ENCODE results near the gene ISCU. TPM values are rescaled to one million over a fixed set of nuclear protein-coding genes. Genes with fewer than 3 reads are reported as not detected.

The ISCU gene
- total and polyA plus RNA-seq, 2 of the 8 experiments (the other 6 are each of a cell fraction or from before 2014, with no cell fraction given), result 72.1 to 78.1 TPM

DNA sequence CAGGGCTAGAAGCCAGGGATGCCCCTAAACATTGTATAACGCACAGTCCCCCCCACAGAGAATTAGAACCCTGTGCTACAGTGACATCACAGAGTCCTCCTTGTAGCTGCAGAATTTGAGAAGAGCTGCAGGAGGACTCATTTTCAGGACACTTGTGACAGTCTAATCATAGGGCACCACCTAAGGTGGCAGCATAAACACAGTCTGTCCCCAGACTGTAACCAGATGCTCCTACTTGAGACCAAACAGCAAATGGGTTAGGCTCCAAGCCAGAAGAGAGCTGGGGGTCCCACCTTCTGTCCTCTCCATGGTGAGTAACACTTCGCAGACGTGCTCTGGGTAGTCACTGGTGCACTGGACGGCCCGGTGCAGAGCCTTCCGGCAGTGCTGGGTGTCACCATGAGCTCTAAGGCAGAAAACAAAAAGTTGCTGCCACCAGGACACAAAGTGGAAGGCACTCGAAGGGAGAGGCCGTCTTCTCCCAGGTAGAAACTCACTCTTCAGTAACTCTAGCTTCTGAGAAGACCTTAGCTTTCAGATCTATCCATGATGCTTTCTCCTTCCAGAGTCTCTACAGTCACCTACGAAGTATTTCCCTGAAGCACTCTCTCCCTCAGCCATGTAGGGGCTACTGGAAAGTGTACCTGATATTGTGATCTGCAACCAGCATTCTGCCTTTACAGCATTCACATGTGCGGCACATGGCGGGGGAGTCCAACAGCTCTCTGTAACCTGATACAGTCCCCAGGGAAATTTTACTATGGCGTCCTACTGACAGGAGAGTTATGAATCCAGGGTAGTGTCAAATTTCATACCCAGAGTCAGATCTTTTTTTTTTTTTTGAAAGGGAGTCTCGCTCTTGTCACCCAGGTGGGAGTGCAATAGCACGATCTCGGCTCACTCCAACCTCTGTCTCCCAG is 30.2 kb upstream of the ISCU start:
- H3K14ac ChIP-seq (ENCODE audit: insufficient read length), result no peak overlapping the region
- no peak overlapping the region for H2BK12ac ChIP-seq (ENCODE audit: low read depth, low read length)
- no peaks in the 10 kb centered on the region for H3K79me2 ChIP-seq (ENCODE audit: control insufficient read depth in 1 of 2, insufficient read depth in 2 of 2, low read length in 2 of 2)
- H2AK5ac ChIP-seq (ENCODE audit: low read depth, low read length), result no peak overlapping the region
- H3K18ac ChIP-seq (ENCODE audit: extremely low read depth, low read length), result no peak overlapping the region
- H3K56ac ChIP-seq (replicated peaks; ENCODE audit: insufficient read length, low read depth, low read length), result no peak overlapping the region
- H4K91ac ChIP-seq (replicated peaks; ENCODE audit: insufficient read length, low read length), result no peak overlapping the region
- no peaks in the 10 kb centered on the region for H3K9me3 ChIP-seq (ENCODE audit: insufficient read depth in 2 of 2, low read depth in 1 of 2, low read length in 1 of 2)
- H3K27me3 ChIP-seq (replicated peaks in 1 of 4; ENCODE audit: control insufficient read depth in 3 of 4, extremely low read depth in 1 of 4, insufficient read depth in 3 of 4, low read length in 3 of 4), result no peaks in the 10 kb centered on the region
- no peak overlapping the region for H2BK20ac ChIP-seq (ENCODE audit: low read length)
- no peak overlapping the region for H2BK120ac ChIP-seq (replicated peaks; ENCODE audit: low read depth, low read length)
- H3K9ac ChIP-seq (replicated peaks in 1 of 4; ENCODE audit: extremely low read depth in 1 of 4, low read depth in 3 of 4, low read length in 3 of 4), result no peak overlapping the region
- no peak overlapping the region for H3K4ac ChIP-seq (replicated peaks; ENCODE audit: insufficient read length, low read depth, low read length)
- 95% methylated on average over 15 of the region's 15 CpGs; no CpG with 5 or more reads in 1 of the 2 experiments for WGBS, 2 experiments (ENCODE audit: extremely low coverage in 1 of 2, insufficient coverage in 1 of 2, insufficient read length in 1 of 2, insufficient replicate concordance in 2 of 2, low coverage in 1 of 2, low lambda C conversion rate in 2 of 2, missing lambda C conversion rate in 1 of 2)
- no peak for TF ChIP-seq GTF2F1 (IDR thresholded peaks at IDR 0.05; ENCODE audit: borderline replicate concordance, low read depth, low read length)
- no peak overlapping the region for H3K23ac ChIP-seq (ENCODE audit: insufficient read length)
- no peak for FAIRE-seq
- H3K23me2 ChIP-seq (ENCODE audit: low read depth, low read length), result no peaks in the 10 kb centered on the region
- H3K4me2 ChIP-seq (ENCODE audit: insufficient read depth in 1 of 2, low read depth in 2 of 2, low read length in 2 of 2), result no peak overlapping the region
- peaks cover 3 to 14% of the 10 kb centered on the region in 2 experiments for H4K20me1 ChIP-seq (replicated peaks in 1 of 2; ENCODE audit: control insufficient read depth in 1 of 2, insufficient read depth in 2 of 2, low read length in 2 of 2)
- no peak overlapping the region for H4K5ac ChIP-seq (ENCODE audit: insufficient read length, low read depth, low read length)
- ChIA-PET CTCF (ENCODE audit: partially characterized antibody) (interaction anchor here (0.7 to 1.5 kb wide), 6 partner anchors 9 to 86 kb away, joined by 3 to 7 read pairs (median 4); no protein-coding TSS in a partner anchor), POLR2A (ENCODE audit: partially characterized antibody) (interaction anchor here (0.8 to 2.5 kb wide), 4 partner anchors 9 to 17 kb away, joined by 3 to 10 read pairs (median 3); no protein-coding TSS in a partner anchor)
- no peak overlapping the region for H3K4me3 ChIP-seq (ENCODE audit: extremely low read depth in 1 of 4, insufficient read depth in 2 of 4, low read depth in 3 of 4, low read length in 4 of 4)
- H2BK5ac ChIP-seq (ENCODE audit: low read depth, low read length), result no peak overlapping the region
- H3K27ac ChIP-seq (ENCODE audit: low read depth, low read length), result no peak overlapping the region
- H3K36me3 ChIP-seq (ENCODE audit: control insufficient read depth in 2 of 4, insufficient read depth in 4 of 4, low read length in 3 of 4), result peaks cover 49 to 96% (median 67%) of the 10 kb centered on the region in 4 experiments
- no peak overlapping the region for H4K8ac ChIP-seq (ENCODE audit: extremely low read depth, insufficient read depth, low read length)
- peaks cover under 1% of the 10 kb centered on the region; the same call in 1 of the 2 replicates for H3K79me1 ChIP-seq (ENCODE audit: low read depth, low read length)
- no peak overlapping the region for H2AFZ ChIP-seq (ENCODE audit: low read length)
- DNase-seq (ENCODE audit: low read depth in 1 of 2, low spot score in 2 of 2), result no peak
- no peak overlapping the region for H2BK15ac ChIP-seq (ENCODE audit: low read length)
- H3K4me1 ChIP-seq (replicated peaks in 1 of 4; ENCODE audit: control insufficient read depth in 3 of 4, insufficient read depth in 4 of 4, low read length in 3 of 4), result no peaks in the 10 kb centered on the region

Data from H1 (cell line).